Esophagus mucosa (tissue), 1 donor: ENCODE measurements around the gene TMTC3. TPM values are rescaled to one million over a fixed set of nuclear protein-coding genes. Genes with fewer than 3 reads are reported as not detected.
A peak's percentile ranks its signal among the peaks of the same experiment; 100 is the strongest.
"Not testable (repeated sequence)": the region's sequence is repeated elsewhere in the genome, so short reads cannot be mapped to it uniquely, and the experiment has no call there.

Experiments
- ATAC-seq: fragments of 200-7000 bp; cut with Tn5 transposase; one replicate; pipeline ENCODE4 v1.9.1; 2020
- total RNA-seq: library from RNA; stranded (reverse); gene quantifications from one replicate; pipeline ENCODE4 v1.2.4, GENCODE V29; 2023
- donor health status: DM: yes; HTN: yes; CAD: no.

The TMTC3 gene
- total RNA-seq, result 26.7 TPM

- ATAC-seq, result peak; percentile 98
Measured at GRCh38 chr12:88141774-88142609, at the start of gene TMTC3, which contains the start of gene CEP290. TMTC3 (plus strand) TSS chr12:88142307; CDS start chr12:88148316, 6,009 bp downstream. CEP290 (minus strand) TSS chr12:88142088; CDS start chr12:88141307, 781 bp downstream.

- no peak for ATAC-seq
Measured at GRCh38 chr12:88092771-88093170, 49.3 kb upstream of the TMTC3 start.

- no peak for ATAC-seq
Measured at GRCh38 chr12:88093573-88093972, 48.5 kb upstream of the TMTC3 start.

- ATAC-seq, result no peak
Measured at GRCh38 chr12:88108021-88108420, 34.1 kb upstream of the TMTC3 start.

GRCh38 chr12:88111074-88111652 lies 30.9 kb upstream of the TMTC3 start:
- peak; percentile 57 for ATAC-seq

- no peak for ATAC-seq
Measured at GRCh38 chr12:88113871-88114270, 28.2 kb upstream of the TMTC3 start.

GRCh38 chr12:88122666-88123065 lies 19.4 kb upstream of the TMTC3 start:
- ATAC-seq, result no peak

GRCh38 chr12:88127099-88127498 lies 15.0 kb upstream of the TMTC3 start:
- ATAC-seq, result no peak

GRCh38 chr12:88127855-88128254 lies 14.3 kb upstream of the TMTC3 start:
- no peak for ATAC-seq

- ATAC-seq, result no peak
Measured at GRCh38 chr12:88132392-88132791, 9.7 kb upstream of the TMTC3 start.

- not testable (repeated sequence) for ATAC-seq
Measured at GRCh38 chr12:88133181-88133580, 8.9 kb upstream of the TMTC3 start.

- not testable (repeated sequence) for ATAC-seq
Measured at GRCh38 chr12:88139711-88140110, 2.4 kb upstream of the TMTC3 start.

- no peak for ATAC-seq
Measured at GRCh38 chr12:88141425-88141773, 708 bp upstream of the TMTC3 start.

GRCh38 chr12:88142610-88142991 lies 494 bp downstream of the TMTC3 start:
- peak; percentile 11 for ATAC-seq

- no peak for ATAC-seq
Measured at GRCh38 chr12:88144037-88144436, 1.9 kb downstream of the TMTC3 start.

GRCh38 chr12:88144546-88145468 lies 2.7 kb downstream of the TMTC3 start:
- no peak for ATAC-seq

- no peak for ATAC-seq
Measured at GRCh38 chr12:88145567-88146505, 3.7 kb downstream of the TMTC3 start.

- no peak for ATAC-seq
Measured at GRCh38 chr12:88150063-88150462, 8.0 kb downstream of the TMTC3 start.

- ATAC-seq, result no peak
Measured at GRCh38 chr12:88153959-88154358, 11.9 kb downstream of the TMTC3 start.

- ATAC-seq, result no peak
Measured at GRCh38 chr12:88156075-88156654, 14.1 kb downstream of the TMTC3 start.

GRCh38 chr12:88163371-88163770 lies 21.3 kb downstream of the TMTC3 start:
- ATAC-seq, result no peak

- ATAC-seq, result no peak
Measured at GRCh38 chr12:88166179-88166578, 24.1 kb downstream of the TMTC3 start.
